Stimulated activated CD8-positive, alpha-beta memory T cell treated with anti-CD3 and anti-CD28 coated beads, Interleukin-4, amount 100 ng/mL, for 1 hour (primary cell): ENCODE results near the gene UMODL1.

Source experiments
- DNase-seq, 2 donors: peaks; one replicate each; pipeline ENCODE4 v3.0.0-alpha.2; 2020; ENCODE audit warnings: low read depth in 2 of 2, low spot score in 1 of 2

The UMODL1 gene

DNA sequence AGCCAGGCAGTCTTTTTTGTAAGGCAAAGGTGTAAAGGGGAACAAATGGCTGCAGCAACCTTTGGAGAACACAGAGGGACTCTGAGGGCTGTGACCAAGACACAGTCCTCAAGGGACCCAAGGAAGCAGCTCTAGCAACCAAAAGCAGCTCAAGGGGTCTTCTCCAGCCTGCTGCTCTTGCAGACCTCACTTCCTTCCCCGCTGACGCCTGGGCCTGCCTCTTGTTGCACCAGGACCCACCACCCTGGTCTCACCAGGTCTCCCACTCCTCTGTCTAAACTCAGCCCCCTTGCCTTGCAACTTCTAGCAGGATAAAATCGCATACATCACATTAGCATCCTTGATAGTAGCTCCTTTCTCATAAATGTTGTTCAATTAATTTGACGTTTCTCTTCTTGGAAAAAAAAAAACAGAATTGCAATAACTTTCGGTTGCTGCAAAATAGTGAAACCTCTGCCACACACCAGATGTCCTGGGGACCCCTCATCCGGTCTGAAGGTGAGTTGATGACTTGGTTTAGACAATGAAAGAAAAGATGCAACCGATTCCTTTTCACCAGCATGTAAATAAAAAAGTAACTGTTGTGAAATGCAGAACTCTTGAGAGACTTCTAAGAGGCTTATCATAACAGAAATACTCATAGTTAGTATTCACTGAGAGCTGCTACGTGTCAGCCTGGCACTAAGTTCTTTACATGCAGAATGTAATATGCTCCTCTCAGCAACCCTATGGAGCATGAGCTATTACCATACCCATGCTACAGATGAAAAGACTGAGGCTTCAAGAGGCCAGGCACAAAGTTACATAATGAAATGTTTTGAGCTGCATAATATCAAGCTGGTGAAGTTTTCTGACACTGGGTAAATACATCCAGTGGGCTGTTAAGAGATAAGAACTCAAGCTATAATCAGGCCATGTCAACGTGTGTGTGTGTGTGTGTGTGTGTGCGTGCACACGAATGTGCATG, 58.5 kb downstream of the UMODL1 start:
- no peak for DNase-seq

DNA sequence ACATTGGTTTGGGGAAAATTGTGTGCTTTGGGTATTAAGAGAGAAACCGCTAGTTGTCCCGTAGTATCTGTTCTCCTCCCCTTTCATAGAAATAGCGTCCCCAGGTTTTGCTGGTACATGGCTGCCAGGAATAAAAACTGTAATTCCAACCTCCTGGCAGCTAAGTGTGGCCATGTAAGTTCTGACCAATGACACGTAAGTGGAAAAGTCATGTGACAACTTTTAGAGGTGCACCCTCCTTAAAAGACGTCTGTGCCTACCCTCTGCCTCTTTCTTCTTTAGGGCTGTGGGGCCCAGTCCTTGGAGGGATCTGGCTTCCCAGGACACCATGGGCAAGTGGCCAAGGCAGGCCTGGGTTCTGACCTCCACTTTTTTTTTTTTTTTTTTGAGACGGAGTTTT, 59.3 kb downstream of the UMODL1 start:
- no peak for DNase-seq

DNA sequence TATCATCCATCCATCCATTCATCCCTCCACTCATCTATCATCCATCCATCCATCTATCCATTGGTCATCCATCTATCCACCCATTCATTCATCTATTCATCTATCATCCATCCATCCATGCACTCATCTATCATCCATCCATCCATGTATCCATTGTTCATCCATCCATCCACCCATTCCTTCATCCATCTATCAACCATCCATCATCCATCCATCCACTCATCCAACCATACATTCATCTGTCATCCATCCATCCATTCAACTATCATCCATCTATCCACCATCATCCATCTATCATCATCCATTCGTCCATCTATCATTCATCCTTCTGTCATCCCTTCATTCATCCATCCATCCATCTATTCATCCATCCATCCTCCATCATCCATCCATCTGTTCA, 61.1 kb downstream of the UMODL1 start:
- DNase-seq: no peak

DNA sequence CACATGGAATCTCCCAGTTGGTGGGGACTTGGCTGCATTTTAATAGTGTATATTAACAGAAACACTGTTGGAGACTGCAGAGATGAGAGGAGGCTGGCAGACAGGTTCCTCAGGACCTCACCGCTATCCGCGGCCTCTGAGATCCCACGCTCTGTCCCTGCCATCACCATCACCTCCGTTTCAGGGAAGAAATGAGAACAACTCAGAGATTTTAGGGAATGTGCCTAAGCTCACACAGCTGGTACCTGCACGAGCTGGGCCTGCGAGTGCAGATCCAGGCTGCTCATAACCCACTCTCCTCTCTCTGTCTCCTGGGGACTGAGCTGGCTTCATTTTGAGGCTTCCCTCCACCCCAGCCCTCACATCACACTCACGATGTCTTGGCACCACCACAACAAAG, 62.0 kb downstream of the UMODL1 start:
- DNase-seq: no peak

DNA sequence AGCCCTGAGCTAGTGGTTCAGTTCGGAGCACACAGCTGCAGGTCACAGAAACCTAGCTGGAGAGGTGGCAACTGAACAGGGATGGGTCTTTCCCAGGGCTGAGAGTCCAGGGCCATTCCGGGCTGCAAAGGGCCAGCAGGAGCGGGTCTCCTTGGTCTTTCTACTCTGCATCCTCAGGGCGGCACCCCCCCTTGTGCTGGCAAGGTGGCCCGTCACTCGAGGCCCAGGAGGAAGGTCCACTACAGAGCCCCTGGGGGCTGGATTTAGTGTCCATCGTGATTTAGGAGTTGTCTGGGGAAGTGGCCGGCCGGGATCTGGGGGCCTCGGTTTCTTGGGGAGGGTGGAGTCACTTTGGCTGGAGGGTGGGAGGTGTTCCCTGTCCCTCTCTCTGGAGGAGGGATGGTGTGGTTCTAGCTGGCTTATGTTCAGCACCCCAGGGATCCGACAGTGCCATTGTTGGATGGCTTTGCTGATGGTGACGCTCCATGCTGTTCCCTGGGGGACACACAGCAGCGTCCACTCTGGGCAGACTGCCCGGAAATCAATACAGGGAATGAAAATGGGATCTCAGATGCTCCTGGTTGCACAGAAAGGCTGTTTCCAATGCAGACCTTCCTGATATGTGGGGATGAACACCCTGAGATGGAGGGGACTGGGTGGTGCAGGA, 64.4 kb downstream of the UMODL1 start:
- no peak for DNase-seq

DNA sequence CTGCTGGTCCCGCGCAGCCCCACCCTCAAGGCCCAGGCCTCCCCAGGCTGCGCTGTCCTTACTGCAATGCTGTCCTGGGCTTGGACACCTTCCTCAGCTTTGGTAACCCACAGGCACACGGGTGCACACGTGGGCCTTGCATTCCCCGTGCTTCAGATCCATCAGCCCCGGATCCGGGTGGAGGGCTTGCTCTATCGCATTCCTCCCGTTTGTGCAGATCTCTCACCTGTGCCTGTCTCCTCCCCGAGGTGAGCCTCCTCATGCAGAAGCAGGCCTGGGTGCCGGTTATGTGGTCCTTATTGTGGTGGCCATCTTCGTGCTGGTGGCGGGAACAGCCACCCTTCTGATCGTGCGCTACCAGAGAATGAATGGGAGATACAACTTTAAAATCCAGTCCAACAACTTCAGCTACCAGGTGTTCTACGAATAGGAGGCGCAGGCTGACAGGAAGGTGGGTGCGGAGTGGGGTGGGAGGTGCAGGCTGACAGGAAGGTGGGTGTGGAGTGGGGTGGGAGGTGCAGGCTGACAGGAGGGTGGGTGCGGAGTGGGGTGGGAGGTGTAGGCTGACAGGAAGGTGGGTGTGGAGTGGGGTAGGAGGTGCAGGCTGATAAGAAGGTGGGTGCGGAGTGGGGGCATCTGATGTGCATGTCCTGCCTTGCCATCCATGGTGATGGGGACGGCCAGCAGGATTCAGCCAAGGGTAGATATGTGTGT, 66.2 kb downstream of the UMODL1 start:
- no peak for DNase-seq

DNA sequence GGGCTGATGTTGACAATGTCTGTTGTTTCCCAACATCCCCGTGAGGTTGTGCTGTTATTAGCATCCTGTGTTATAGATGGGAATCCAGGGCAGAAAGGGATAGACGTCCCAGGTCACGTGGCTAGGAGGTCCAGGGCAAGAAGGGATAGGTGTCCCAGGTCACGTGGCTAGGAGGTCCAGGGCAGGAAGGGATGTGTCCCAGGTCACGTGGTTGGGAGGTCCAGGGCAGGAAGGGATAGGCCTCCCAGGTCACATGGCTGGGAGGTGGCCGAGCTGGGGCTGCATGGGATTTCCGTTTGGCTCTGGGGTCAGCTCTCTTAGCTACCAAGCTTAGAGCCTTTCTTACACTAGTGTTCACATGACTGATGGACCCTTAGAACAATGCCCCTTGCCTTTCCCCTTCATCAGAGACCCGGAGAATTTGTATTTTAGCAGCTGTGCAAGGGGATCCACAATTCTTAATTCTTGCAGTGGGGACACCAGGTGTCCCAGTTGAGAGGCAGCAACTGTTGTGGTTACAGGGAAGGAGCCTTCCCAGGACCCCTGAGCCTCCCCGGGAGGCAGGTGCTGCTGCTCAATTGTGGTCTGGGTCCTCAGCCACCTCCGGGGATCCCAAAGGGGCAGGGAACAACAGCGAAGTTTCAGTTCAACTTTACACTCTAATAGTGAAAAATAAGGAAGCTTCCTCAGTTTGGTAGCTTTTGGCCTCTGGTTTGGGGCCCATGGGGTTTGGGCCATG, 69.2 kb downstream of the UMODL1 start:
- DNase-seq: no peak

DNA sequence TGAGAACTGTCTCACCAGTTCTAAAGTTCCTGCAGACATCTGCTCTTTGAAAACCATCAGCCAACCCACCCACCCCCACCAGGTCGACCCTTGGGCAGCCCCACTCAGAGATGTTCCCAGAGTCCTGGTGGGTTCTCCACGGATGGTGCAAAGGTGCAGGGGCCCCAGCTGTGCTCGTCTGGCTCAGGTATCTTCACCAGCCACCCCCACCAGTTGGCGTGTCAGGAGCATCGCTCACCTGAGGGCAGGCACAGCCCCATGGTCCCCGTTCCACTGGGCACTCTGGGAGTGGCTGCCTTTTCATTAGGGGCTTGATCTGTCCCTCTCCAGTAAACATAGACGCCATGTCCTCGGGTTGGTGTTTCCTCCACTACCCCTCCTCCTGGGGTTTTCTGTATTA, 70.5 kb downstream of the UMODL1 start:
- DNase-seq: no peak

DNA sequence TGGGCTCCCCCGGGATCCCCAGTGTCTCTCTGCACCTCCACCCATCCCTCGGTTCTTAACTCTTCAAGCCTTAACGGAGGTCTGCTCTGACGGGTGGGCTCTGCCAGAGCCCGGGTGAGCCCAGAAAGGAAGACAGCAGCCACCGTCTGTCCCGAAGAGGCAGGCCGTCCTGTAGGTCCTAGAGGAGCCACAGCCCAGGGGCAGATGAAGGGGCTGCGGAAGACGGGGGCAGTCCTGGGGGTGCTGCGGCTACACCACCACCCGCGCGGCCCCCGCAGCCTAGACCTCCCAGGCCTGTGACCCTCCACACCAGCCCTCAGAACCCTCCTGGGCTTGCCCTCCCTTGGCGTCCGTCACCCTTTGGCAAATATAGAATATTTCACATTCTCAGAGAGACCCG, 71.0 kb downstream of the UMODL1 start:
- DNase-seq: no peak

DNA sequence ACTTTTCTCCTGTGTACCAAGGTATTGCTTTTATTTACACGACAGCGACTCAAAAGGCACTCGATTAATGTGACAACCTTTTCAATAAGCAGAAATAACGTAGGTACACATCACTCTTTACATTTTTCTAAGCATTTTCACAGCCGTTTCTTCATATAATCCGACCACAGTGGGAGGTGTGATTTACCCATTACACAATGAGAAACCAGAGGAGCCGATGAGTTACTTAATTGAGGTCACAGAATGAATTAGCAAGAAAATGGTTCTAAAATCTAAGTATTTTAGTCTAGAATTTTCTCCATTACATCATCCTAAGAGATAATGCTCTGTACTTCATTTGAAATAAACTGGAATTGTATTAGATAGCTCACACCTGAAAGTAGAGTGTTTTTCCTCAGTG, 71.5 kb downstream of the UMODL1 start:
- no peak for DNase-seq

DNA sequence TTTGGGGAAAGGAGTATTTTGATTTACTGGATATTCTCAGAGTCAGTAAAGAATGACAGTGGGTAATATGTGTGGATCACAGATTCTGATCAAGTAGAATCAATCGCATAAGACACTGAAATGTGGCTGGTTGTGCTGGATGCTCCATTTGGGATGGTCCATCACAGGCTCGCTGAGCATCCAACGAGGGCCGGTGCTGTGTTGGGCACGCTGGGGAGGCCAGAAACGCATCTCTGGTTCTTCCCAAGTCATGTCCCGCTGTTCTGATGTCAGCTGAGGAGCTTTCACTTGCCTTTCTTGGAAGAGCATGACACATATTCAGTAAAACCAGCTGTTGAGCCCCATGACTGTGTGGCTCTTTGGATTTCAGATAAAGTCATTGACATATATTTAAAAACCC, 72.0 kb downstream of the UMODL1 start:
- DNase-seq: no peak

DNA sequence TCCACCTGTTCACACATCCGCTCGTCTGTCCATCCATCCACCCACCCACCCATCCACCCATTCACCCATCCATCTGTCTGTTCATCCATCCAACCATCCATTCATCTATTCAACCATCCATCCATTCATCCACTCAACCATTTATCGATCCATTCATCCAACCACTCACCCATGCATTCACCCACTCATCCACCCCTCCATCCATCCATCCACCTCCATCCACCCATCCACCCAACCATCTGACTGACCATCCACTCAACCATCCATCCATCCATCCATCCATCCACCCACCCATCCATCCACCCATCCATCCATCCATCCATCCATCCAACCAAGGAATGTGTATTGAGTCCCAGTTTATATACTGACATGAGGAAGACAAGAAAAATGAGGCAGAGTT, 73.1 kb downstream of the UMODL1 start:
- no peak for DNase-seq

DNA sequence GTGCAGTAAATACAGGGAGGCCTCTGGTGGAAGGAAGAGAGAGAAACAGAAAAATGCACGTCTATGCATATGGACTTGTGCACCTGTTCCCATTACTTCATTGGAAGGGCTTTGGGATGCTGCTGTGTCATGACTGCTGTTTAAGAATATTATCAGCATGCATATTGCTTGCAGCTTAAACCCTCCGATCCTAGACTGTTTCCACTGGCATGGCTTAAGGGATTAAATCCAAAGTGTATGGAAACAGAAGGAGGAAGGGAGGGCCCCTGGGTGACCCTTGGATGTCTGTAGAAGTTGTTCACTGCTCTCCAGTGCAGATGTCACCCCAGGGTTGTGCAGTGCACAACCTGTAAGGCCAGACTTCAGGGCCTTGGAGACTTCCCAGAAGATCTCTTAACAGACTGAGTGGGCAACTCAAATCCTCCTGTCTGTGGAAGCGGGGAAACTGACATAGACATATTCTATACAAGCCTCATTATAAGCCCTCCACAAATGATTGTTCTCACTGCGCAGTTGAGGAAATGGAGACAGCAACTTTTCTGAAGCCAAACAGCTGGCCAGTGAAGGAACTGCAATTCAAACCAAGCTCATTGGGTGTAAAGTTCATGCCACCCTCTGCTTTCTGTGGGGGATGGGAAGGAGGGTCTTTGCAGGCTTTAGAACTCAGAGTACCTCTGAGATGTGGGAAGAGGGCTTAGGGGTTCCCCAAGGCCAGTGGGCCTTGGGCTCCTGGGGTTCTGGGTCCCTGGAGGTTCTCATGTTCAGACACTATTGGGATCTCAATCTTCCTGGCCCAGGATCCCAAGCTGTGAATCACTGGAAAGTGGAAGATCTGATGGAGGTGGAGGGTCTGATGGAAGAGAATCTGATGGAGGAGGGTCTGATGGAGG, 73.8 kb downstream of the UMODL1 start:
- no peak for DNase-seq

DNA sequence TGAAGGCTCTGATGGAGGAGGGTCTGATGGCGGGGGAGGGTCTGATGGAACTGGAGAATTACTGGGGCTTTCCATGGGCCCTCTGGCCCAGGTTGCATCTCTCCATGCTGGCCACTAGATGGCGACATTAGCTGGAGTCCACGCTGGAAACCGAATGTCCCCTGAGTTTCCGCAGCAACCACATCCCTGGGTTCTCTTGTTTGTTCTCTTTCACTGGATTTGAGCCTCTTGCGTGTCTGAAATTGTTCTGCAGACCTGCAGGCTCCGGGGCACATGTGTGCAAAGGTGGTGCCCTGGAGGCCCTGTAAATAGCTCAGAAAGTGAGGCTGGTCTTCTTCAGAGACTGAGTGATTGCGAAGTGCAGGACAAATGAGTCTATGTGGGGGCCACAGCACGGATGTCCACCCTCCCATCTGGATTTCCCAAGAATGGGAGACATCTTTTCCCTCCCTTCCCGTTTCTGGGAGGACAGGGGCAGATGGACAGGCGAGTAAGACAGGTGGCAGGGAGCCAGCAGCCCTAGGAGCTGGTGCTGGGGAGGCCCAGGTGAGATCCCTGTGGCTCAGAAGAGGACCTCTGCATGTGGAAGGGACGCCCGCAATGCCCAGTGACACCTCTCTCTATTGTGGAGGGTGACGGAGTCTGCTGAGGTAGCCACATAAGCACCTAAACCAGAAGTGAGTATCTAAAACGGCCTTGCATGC, 74.6 kb downstream of the UMODL1 start:
- DNase-seq: peak; percentile 29 to 48

DNA sequence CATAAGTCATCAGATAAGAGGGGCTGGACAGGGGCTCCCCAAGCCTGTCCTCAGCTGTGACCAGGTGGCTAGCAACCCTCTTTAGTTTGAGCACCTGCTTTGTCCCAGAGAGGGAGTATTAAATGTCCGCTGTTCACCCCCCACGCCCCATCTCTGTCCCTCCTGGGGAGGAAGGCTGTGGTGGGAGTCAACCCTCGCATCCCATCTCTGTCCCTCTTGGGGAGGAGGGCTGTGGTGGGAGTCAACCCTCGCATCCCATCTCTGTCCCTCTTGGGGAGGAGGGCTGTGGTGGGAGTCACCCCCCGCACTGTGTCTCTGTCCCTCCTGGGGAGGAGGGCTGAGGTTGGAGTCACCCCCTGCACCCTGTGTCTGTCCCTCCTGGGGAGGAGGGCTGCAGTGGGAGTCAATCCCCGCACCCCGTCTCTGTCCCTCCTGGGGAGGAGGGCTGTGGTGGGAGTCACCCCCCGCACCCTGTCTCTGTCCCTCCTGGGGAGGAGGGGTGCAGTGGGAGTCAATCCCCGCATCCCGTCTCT, 75.2 kb downstream of the UMODL1 start:
- DNase-seq: no peak

DNA sequence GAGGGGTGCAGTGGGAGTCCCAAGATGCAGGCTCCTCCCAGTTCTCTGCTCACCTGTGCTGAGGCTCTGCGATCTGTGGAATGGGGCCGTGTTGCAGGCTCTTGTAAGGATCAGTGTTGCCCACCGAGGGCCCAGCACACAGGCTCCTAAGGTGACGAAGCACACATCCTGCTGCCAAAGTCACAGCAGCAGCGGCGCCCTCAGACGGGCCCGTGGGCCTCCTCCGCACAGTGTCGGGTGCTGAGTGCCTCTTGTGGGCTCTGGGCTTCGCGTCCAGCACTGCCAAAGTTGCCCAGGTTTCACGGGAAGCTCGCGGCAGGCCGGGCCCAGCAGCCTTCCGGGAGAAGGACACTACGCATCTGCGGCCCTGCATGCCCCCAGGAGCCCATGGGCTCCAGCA, 75.7 kb downstream of the UMODL1 start:
- no peak for DNase-seq

DNA sequence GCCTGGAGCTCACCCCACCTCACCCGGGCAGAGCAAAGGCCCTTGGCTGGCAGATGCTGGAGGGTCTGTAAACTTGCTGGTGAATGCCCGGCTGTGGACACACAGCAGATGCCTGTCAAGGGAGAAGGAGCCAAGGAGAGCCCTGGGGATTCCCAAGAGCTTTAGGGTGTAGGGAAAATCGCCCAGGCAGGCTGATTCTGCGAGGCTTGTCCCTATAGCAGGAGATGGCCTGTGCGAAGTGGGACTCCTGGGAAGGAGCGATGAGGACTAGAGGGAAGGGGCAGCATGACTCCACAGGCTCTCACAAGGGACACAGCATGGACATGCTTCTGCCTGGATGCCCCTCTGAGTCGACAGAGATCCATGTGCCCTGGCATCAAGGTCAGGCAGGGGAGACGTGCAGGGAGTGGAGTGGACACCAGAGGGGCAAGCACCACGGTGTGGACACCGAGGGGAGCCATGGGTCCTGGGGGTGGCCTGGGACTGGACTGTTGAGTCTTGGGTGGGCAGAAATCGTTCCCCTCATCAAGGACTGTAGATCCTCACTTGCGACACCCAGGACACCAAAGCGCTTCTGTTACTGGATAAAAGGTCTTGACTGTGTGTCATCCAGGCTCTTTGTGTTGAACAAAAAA, 76.4 kb downstream of the UMODL1 start:
- no peak for DNase-seq

DNA sequence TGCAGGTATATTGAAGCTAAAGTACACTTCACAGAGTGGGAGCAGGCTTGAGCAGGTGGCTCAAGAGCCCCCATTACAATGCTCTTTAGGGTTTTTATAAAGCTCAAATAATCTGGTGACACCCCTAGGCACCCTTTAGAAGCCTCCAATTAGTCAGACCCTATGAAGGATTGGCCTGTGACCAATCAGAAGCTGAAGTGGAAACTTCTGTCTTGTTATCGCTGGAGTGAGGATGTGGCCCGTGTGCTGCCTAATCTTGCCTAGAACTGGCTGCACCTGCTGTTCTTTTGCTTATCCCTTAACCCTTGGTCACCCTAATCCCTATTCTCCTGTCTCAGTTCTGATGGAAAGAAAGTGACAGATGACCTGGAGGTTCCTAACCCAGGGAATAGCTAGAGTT, 77.0 kb downstream of the UMODL1 start:
- no peak for DNase-seq

DNA sequence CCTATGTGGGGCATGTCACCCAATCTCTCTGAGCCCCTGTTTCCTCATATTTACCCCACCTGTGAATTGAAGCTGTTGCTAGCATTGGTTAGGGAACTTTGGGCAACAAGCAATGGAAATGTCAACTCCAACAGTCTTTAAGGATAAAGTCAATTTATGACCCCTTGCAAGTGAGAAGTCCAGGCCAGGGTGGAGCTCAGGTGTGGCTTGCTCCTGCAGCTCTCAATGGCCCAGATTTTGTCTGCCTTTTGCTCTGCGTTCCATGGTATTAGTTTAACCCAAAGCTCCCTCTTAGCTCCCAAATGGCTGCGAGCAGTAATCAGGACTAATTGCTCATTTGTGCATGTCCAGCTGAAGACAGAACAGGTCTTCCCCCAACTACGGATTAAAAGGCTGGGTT, 77.5 kb downstream of the UMODL1 start:
- no peak for DNase-seq
